Superior temporal gyrus (tissue), 1 donor: ENCODE measurements around the gene RFWD3.

Experiments
- DNase-seq: peaks from one replicate; pipeline ENCODE4 v3.0.0-alpha.2; 2016; ENCODE audit errors: extremely low spot score

The RFWD3 gene

DNA sequence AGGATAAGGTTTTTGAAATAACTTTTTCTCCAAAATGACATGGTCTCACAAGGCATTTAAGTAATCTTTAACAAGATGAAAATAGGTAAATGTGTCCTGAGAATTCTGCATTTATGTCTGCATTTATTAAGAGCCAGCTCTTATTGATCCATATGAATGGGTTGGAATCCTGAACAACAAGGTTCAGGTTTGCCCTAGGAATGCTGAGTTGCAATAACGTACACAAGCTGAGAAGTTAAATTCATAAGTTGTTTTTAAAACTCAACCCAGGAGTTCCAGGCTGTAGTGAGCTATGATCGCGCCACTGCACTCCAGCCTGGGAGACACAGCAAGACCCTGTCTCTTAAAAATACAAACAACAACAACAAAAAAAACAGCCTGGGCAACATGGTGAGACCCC lies 87.8 kb downstream of the RFWD3 start:
- DNase-seq: no peak

DNA sequence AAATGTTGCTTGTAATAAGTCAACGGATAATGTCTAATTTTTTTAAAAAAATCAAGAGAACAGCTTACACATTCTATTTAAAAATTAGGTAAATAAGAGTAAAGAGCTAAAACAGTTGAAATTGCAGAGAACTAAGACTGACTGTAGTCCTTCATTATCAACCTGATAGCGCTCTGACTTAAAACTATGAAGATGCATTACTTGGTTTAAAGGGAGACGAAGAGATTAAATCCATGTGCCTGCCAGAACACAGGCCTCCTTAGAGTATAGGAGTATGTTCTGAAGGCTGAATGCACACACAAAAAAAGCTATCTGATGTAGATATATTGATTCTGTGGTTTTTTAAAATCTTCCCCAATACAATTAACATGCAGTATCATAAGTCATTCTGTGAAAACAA lies 88.2 kb downstream of the RFWD3 start:
- DNase-seq: no peak

DNA sequence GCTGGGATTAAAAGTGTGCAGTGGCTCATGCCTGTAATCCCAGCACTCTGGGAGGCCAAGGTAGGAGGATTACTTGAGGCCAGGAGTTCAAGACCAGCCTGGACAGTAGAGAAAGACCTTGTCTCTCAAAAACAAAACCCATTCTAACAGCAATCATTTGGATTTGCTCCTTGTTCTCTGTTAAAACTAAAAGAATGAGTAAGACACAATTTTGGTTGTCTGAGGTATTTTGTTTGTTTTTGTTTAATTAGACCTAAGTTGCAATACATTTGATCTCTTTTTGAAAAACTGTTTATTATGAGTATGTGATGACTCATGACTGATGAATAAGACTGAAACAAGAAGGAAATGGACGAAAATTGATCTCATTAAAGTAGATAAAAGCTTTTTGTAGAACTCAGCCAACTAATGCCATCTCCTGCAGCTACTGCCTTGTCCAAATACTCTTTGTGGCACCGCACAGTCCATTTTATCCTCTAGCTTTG lies 88.8 kb downstream of the RFWD3 start:
- no peak for DNase-seq

DNA sequence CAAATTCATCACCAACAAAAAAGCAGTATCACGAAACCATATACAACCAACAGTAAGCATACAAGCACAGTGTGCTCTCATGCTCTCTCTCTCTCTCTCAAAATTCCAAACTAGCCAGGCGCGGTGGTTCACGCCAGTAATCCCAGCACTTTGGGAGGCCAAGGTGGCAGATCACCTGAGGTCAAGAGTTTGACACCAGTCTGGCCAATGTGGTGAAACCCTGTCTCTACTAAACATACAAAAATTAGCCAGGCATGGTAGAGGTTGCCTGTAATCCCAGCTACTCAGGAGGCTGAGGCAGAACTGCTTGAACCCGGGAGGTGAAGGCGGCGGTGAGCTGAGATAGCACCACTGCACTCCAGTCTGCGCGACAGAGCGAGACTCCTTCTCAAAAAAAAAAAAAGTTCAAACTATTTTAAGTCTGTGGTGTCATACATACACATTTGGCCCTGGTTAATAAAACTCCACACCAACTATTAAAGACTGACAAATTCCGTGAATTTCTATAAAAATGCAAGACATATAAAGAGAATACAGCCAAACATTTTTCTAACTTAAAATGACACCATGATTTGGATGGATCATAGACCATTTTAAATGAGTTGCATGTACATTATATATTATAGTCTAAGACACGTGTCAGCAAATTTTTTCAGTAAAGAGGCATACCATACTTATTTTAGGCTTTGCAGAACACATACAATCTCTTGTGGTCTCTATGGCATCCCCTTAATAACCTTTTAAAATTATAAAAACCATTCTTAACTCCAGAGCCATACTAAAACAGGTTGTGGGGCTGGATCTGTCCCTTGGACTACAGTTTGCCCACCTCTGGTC lies 90.7 kb downstream of the RFWD3 start:
- DNase-seq: no peak

DNA sequence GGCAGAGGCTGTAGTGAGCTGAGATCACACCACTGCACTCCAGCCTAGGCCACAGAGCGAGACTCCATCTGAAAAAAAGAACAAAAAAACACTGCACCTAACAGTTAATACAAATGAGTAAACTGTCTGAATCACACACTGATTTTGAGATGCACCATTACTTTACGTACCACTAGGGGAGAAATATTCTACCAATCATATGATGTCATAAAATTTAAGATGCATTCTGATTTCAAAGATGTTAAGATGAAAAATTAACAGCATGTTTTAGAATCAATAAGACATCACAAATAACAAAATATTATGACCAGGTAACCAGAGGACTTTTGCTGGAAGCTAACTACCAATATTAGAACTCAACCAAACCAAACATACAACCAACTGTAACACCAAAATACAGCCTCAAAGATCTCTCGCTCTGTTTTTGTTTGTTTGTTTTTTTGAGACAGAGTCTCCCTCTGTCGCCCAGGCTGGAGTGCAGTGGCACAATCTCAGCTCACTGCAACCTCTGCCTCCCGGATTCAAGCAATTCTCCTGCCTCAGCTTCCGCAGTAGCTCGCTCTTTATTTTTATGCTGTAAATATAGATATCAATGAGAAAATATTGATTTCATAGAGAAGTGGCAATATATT lies 91.4 kb downstream of the RFWD3 start:
- no peak for DNase-seq

DNA sequence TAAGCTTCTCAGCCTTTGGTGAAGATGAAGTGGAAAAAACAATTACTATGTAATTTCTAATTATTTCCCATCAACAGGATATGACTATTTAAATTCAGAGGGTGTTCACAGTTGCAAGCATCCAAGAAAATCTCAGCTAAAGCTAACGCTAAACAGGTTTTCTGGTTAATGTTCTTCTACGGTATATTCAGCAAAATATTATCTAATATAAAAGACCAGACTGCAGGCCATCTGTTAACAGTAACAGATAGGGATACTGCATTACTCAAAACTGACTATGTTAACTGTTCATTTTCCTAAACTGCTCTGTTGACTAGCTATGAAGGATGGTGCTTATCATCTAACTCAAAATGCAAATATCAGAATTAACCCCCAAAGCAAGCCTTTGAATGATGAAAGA lies 92.5 kb downstream of the RFWD3 start:
- DNase-seq: no peak

DNA sequence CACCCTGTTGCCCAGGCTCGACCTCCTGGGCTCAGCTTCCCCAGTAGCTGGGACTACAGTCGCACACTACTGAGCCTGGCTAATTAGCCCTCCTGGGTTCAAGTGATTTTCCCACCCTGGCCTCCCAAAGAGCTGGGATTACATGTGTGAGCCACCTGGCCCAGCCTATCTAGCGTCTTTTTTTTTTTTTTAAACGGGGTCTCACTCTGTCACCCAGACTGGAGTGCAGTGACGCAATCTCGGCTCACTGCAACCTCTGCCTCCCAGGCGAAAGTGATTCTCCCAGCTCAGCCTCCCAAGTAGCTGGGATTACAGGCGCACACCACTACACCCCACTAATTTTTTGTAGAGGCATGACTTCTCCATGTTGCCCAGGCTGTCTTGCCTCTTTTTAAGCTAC lies 93.1 kb downstream of the RFWD3 start:
- no peak for DNase-seq
